GM12878 (cell line): Measurements from ENCODE around the gene TH. TPM values are rescaled to one million over a fixed set of nuclear protein-coding genes. Genes with fewer than 3 reads are reported as not detected.

Source experiments
- ATAC-seq: fragments of 200-7000 bp; cut with Tn5 transposase; 3 replicates; pipeline ENCODE4 v1.9.1; 2020; ENCODE audit warnings: mild to moderate bottlenecking, moderate library complexity
- BruUV-seq: library from RNA; stranded (reverse); fragments of 400-500 nt; replicated peaks from 2 replicates; lab custom pipeline; 2021; lab: Mats Ljungman, UMichigan
- CTCF ChIA-PET: fragments of 300-600 bp; sonication (Branson Sonifier 250); formaldehyde crosslinking; extraction: SDS; loops from one replicate; lab custom pipeline; 2021; ENCODE audit warnings: inconsistent platforms; lab: Yijun Ruan, JAX
- POLR2A ChIA-PET: fragments of 350-600 bp; formaldehyde crosslinking; extraction: SDS; loops from one replicate; lab custom pipeline; 2021; ENCODE audit warnings: inconsistent platforms; lab: Charles Lee
- RAD21 ChIA-PET: fragments of 300-600 bp; sonication (Branson Sonifier 250); formaldehyde crosslinking; loops from one replicate; lab custom pipeline; 2023; ENCODE audit warnings: antibody characterized with exemption; ENCODE audit not compliant: unreplicated experiment; lab: Charles Lee
- SMC1A ChIA-PET: fragments of 300-600 bp; sonication (Branson Sonifier 250); formaldehyde crosslinking; loops from one replicate; lab custom pipeline; 2023; ENCODE audit not compliant: unreplicated experiment, uncharacterized antibody; lab: Charles Lee
- DNase-seq: peaks from one replicate; pipeline ENCODE4 v3.0.0-alpha.2; 2011; ENCODE audit warnings: low read depth, low spot score
- FAIRE-seq: peaks from 3 replicates; lab custom pipeline; 2011; peaks lifted over from hg19 to GRCh38; lab: Jason Lieb, UNC
- H2AFZ ChIP-seq: 2 replicates; pipeline ENCODE4 v1.6.0; 2011; ENCODE audit warnings: low read depth, low read length, control low read depth; ENCODE audit not compliant: control insufficient read depth
- H3K27ac ChIP-seq: 2 replicates; pipeline ENCODE4 v1.5.1; 2011; ENCODE audit warnings: control low read depth; ENCODE audit not compliant: control insufficient read depth, insufficient read depth
- H3K27me3 ChIP-seq, 2 experiments: replicated peaks in 1 of 2; 2 replicates each; pipeline versions ENCODE4 v1.6.0 to v1.6.1; 2011; ENCODE audit warnings: low read length in 1 of 2; ENCODE audit not compliant: control insufficient read depth in 2 of 2, insufficient read depth in 2 of 2
- H3K36me3 ChIP-seq, 2 experiments: 2 replicates each; pipeline ENCODE4 v1.5.1; 2011; ENCODE audit warnings: low read length in 1 of 2; ENCODE audit not compliant: control insufficient read depth in 2 of 2, insufficient read depth in 2 of 2
- H3K4me1 ChIP-seq: 2 replicates; pipeline ENCODE4 v1.6.1; 2011; ENCODE audit warnings: mild to moderate bottlenecking, low read length, moderate library complexity, mixed read lengths; ENCODE audit not compliant: control insufficient read depth, insufficient read depth
- H3K4me2 ChIP-seq: 2 replicates; pipeline ENCODE4 v1.6.0; 2011; ENCODE audit warnings: control low read depth; ENCODE audit not compliant: control insufficient read depth, insufficient read depth
- H3K4me3 ChIP-seq: fragments of 200-600 bp; sonication (generic); 2 replicates; pipeline ENCODE4 v1.5.1; 2016
- H3K79me2 ChIP-seq: 2 replicates; pipeline ENCODE4 v1.6.0; 2011; ENCODE audit warnings: low read length; ENCODE audit not compliant: control insufficient read depth, insufficient read depth
- H3K9ac ChIP-seq: 2 replicates; pipeline ENCODE4 v1.8.0; 2011; ENCODE audit warnings: low read length, control low read depth, mixed read lengths; ENCODE audit not compliant: control insufficient read depth, insufficient read depth
- H3K9me3 ChIP-seq: replicated peaks from 3 replicates; pipeline ENCODE4 v1.5.1; 2011; ENCODE audit warnings: mild to moderate bottlenecking, low read length; ENCODE audit not compliant: control insufficient read depth, insufficient read depth
- H4K20me1 ChIP-seq: 2 replicates; pipeline ENCODE4 v1.6.0; 2011; ENCODE audit not compliant: control insufficient read depth, insufficient read depth
- BACH1 ChIP-seq: fragments of 450-650 bp; IDR thresholded peaks from 2 replicates; pipeline ENCODE4 v1.6.1; 2017; ENCODE audit warnings: mild to moderate bottlenecking, borderline replicate concordance
- BMI1 ChIP-seq: fragments of 450-650 bp; IDR thresholded peaks from 2 replicates; pipeline ENCODE4 v1.6.1; 2016; ENCODE audit warnings: mild to moderate bottlenecking, moderate library complexity, borderline replicate concordance
- FOXK2 ChIP-seq: fragments of 450-650 bp; IDR thresholded peaks from 2 replicates; pipeline ENCODE4 v1.6.1; 2017; ENCODE audit warnings: mild to moderate bottlenecking, moderate library complexity
- FOXM1 ChIP-seq: IDR thresholded peaks from 2 replicates; pipeline ENCODE4 v1.6.1; 2012; ENCODE audit warnings: low read depth, mild to moderate bottlenecking, inconsistent platforms, low read length, moderate library complexity
- RFX5 ChIP-seq: IDR thresholded peaks from 2 replicates; pipeline ENCODE4 v1.6.1; 2011; ENCODE audit warnings: low read depth, low read length, improper control_type of control experiment
- ZNF622 ChIP-seq: fragments of 450-650 bp; IDR thresholded peaks from 2 replicates; pipeline ENCODE4 v1.6.1; 2017; ENCODE audit warnings: mild to moderate bottlenecking, inconsistent platforms
- WGBS: methylation state at CpG from one replicate; pipeline ENCODE4 v1.1.6; 2016; ENCODE audit warnings: low lambda C conversion rate; ENCODE audit not compliant: insufficient replicate concordance, insufficient coverage; ENCODE audit errors: missing lambda C conversion rate; 5-methylcytosine and 5-hydroxymethylcytosine counted together
- in situ Hi-C: fragments of 300-500 bp; cut with MboI; formaldehyde crosslinking; loops from 9 replicates; pipeline ENCODE4 v1.14.3; 2018; ENCODE audit warnings: mixed read lengths
- intact Hi-C: fragments of 100-400 bp; cut with micrococcal nuclease; formaldehyde crosslinking; loops from one replicate; pipeline ENCODE4 v1.14.2; 2022; ENCODE audit not compliant: unreplicated experiment
- polyA plus RNA-seq, 11 experiments: library from polyadenylated mRNA; depleted of rRNA in 4 of 11; unstranded in 6 of 11; stranded (reverse) in 5 of 11; fragments of >200 nt; fragmentation: Nextera tagmentation in 4 of 11; fragmentation: Illumina TruSeq in 1 of 11; extraction: Ambion mirVana in 4 of 11; extraction: Trizol in 1 of 11; gene quantifications; 1 replicate in 1 of 11; 2 replicates in 10 of 11; pipeline versions ENCODE4 v1.2.1 to v1.2.3, GENCODE V29; 2011 to 2016; ENCODE audit warnings: inconsistent platforms in 2 of 11, missing spikeins in 2 of 11, low read depth in 1 of 11
- total RNA-seq, 4 experiments: library from RNA; depleted of rRNA in 3 of 4; stranded (reverse); fragments of >200 nt in 3 of 4; fragmentation: Illumina TruSeq in 1 of 4; extraction: Trizol in 1 of 4; gene quantifications; 2 replicates each; pipeline versions ENCODE4 v1.2.1 to v1.2.3, GENCODE V29; 2013 to 2021
- TF ChIP-seq, protein P1 (sequence below): IDR thresholded peaks from 2 replicates; pipeline ENCODE4 v1.6.1; 2011; ENCODE audit warnings: mild to moderate bottlenecking, low read depth, low read length, moderate library complexity; ENCODE audit not compliant: insufficient replicate concordance

The TH gene
- total and polyA plus RNA-seq, 10 of the 15 experiments (the other 5 are each of a cell fraction or from before 2014, with no cell fraction given), result not detected

DNA sequence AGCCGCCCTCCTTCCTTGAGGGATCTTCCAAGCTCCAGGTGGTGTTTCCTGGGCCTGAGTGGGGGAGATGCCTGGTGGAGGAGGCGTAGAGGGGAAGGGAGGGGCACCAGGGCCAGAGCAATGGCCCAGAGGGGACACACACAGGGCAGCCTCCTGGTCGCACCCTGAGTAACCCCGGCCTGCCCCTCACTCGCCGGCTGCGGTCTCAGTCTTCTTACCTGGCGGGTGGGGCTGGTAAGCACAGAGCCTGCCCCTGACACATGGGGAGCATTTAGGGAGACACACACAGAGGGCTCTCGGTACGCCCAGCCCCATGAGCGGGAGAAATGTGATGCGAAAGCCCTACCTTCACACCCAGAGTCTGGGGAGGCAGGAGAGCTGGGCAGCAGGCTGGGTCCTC lies 56.3 kb downstream of the TH start:
- FAIRE-seq, result no peak
- intact Hi-C loops, result no loop called here
- Histone ChIP-seq H2AFZ (no peak overlapping the region), H3K27ac (no peak overlapping the region), H3K36me3 (no peaks in the 10 kb centered on the region), H4K20me1 (no peaks in the 10 kb centered on the region), H3K79me2 (no peaks in the 10 kb centered on the region), H3K27me3 (no peaks in the 10 kb centered on the region; a peak in 2 of 4 replicates), H3K9ac (no peak overlapping the region), H3K4me1 (no peaks in the 10 kb centered on the region), H3K9me3 (no peaks in the 10 kb centered on the region; the same call in 2 of the 3 replicates), H3K4me2 (no peak overlapping the region), H3K4me3 (no peak overlapping the region)
- no peak for ATAC-seq
- DNase-seq, result no peak
- TF ChIP-seq RFX5, result no peak
- no peak for TF ChIP-seq FOXM1
- no peak for TF ChIP-seq BMI1
- no peak for TF ChIP-seq BACH1
- no peak for TF ChIP-seq FOXK2
- no peak for TF ChIP-seq ZNF622
- TF ChIP-seq, protein P1, sequence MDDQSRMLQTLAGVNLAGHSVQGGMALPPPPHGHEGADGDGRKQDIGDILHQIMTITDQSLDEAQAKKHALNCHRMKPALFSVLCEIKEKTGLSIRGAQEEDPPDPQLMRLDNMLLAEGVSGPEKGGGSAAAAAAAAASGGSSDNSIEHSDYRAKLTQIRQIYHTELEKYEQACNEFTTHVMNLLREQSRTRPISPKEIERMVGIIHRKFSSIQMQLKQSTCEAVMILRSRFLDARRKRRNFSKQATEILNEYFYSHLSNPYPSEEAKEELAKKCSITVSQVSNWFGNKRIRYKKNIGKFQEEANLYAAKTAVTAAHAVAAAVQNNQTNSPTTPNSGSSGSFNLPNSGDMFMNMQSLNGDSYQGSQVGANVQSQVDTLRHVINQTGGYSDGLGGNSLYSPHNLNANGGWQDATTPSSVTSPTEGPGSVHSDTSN, result no peak
- POLR2A ChIA-PET, result no interaction called here
- in situ Hi-C loops, result no loop called here
- CTCF ChIA-PET, result no interaction called here
- SMC1A ChIA-PET, result interaction anchor here (1.5 kb wide), 1 partner anchor 9 kb away, joined by 3 read pairs; no protein-coding TSS in a partner anchor
- no TSS peak for BruUV-seq
- RAD21 ChIA-PET, result no interaction called here
- 70% methylated on average over 12 of the region's 12 CpGs for WGBS
